Gastrocnemius medialis (tissue), 4 donors: ENCODE results near the gene FEZ2. TPM values are rescaled to one million over a fixed set of nuclear protein-coding genes. Genes with fewer than 3 reads are reported as not detected.

Experiments used
- ATAC-seq, 2 donors: fragments of 150-250 bp; one replicate each; pipeline ENCODE4 v1.9.1; 2016
- DNase-seq, 2 donors: peaks; one replicate each; pipeline ENCODE4 v3.0.0-alpha.2; 2019
- H3K27ac ChIP-seq, 4 donors: fragments of 200-600 bp; sonication (generic); 1 replicate in 1 of 4; 2 replicates in 3 of 4; pipeline ENCODE4 v1.5.1; 2016 to 2018; ENCODE audit warnings: mild to moderate bottlenecking in 2 of 4, moderate library complexity in 1 of 4
- H3K27me3 ChIP-seq, 3 donors: fragments of 200-600 bp; sonication (generic) in 2 of 3; 1 replicate in 1 of 3; 2 replicates in 2 of 3; pipeline versions ENCODE4 v1.5.1 to v1.6.0; 2016 to 2019; ENCODE audit warnings: mild to moderate bottlenecking in 1 of 3, moderate library complexity in 1 of 3
- H3K36me3 ChIP-seq, 2 donors: fragments of 200-600 bp; sonication (generic) in 1 of 2; one replicate each; pipeline ENCODE4 v1.5.1; 2017 to 2018
- H3K4me1 ChIP-seq, 2 donors: fragments of 200-600 bp; sonication (generic) in 1 of 2; one replicate each; pipeline ENCODE4 v1.5.1; 2016 to 2017; ENCODE audit warnings: mild to moderate bottlenecking in 2 of 2
- H3K4me3 ChIP-seq, 4 donors: fragments of 200-600 bp; sonication (generic) in 3 of 4; 1 replicate in 1 of 4; 2 replicates in 3 of 4; pipeline ENCODE4 v1.5.1; 2016 to 2019; ENCODE audit warnings: mild to moderate bottlenecking in 2 of 4
- H3K9me3 ChIP-seq, 3 donors: fragments of 200-600 bp; sonication (generic) in 2 of 3; 1 replicate in 1 of 3; 2 replicates in 2 of 3; pipeline ENCODE4 v1.5.1; 2016 to 2019
- POLR2A ChIP-seq, 2 donors: fragments of 450-650 bp; IDR thresholded peaks; one replicate each; pipeline ENCODE4 v1.6.1; 2017; ENCODE audit warnings: antibody characterized with exemption in 2 of 2, mild to moderate bottlenecking in 2 of 2, moderate library complexity in 2 of 2
- in situ Hi-C, 4 donors: fragments of 200-750 bp; cut with MboI; loops; one replicate each; pipeline versions ENCODE4 v1.15.0 to v1.8.0; 2017; ENCODE audit warnings: low sequenced_read_pairs in 4 of 4
- intact Hi-C: fragments of 100-400 bp; cut with DNase I; formaldehyde crosslinking; loops from one replicate; pipeline ENCODE4 v1.15.1; 2023; ENCODE audit warnings: low total_unique reads
- total RNA-seq, 4 donors: library from RNA; depleted of rRNA; stranded (reverse); fragments of >200 nt; gene quantifications; one replicate each; pipeline versions ENCODE4 v1.1.0 to v1.2.3, GENCODE V29; 2016
- TF ChIP-seq, protein P1 (sequence below), 5 experiments: fragments of 450-650 bp in 3 of 5; fragments of 200-600 bp in 2 of 5; sonication (generic) in 2 of 5; IDR thresholded peaks in 4 of 5; conservative IDR thresholded peaks in 1 of 5; 1 replicate in 4 of 5; 2 replicates in 1 of 5; pipeline ENCODE4 v1.5.1; 2016 to 2019; ENCODE audit warnings: antibody characterized with exemption in 5 of 5, mild to moderate bottlenecking in 3 of 5, moderate library complexity in 3 of 5

Gene FEZ2, protein sequence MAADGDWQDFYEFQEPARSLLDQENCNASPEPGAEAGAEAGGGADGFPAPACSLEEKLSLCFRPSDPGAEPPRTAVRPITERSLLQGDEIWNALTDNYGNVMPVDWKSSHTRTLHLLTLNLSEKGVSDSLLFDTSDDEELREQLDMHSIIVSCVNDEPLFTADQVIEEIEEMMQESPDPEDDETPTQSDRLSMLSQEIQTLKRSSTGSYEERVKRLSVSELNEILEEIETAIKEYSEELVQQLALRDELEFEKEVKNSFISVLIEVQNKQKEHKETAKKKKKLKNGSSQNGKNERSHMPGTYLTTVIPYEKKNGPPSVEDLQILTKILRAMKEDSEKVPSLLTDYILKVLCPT
- 100 to 1,000 TPM in 3 of 4 donors, 10 to 100 TPM in 1; 65.1 to 126 (median 110) TPM for total RNA-seq

DNA sequence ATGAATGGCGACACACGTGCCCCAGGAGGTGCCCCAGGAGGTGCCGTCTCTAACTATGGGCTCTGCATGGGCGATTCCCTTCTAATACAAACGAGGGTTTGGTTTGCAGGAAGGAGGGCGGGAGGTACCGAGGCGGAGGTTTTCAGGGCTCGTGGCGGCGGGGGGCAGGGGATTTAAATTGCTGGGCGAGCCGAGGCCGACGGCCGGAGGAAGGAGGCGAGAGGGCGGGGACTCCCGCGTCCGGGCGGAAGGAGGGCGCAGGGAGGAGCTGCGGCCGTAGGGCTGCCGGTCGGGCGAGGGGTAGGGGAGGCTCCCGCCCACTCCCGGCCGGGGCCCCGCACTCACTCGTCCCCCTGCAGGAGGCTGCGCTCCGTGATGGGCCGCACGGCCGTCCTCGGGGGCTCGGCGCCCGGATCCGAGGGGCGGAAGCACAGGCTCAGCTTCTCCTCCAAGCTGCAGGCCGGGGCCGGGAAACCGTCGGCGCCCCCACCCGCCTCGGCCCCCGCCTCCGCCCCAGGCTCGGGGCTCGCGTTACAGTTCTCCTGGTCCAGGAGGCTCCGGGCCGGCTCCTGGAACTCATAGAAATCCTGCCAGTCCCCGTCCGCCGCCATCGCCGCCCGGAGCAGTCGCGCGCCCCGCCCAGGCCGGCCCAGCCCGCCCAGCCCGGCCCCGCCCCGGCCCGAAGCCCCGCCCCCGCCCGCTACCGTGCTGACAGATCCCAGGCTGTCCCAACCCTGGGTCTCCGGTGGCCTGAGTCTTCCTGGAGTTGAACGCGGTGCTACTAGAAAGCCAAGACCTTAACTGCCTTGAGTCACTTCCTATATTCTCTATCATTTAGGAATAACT, at the start of gene FEZ2:
Gene FEZ2, minus strand, starts transcription at position 637 of the 846 bp plus-strand sequence. Its CDS starts 26 bp downstream, at position 611.
- TF ChIP-seq POLR2A (IDR thresholded peaks at IDR 0.05): peak in 1 of 2 donors; percentile 37
- TF ChIP-seq, protein P1, sequence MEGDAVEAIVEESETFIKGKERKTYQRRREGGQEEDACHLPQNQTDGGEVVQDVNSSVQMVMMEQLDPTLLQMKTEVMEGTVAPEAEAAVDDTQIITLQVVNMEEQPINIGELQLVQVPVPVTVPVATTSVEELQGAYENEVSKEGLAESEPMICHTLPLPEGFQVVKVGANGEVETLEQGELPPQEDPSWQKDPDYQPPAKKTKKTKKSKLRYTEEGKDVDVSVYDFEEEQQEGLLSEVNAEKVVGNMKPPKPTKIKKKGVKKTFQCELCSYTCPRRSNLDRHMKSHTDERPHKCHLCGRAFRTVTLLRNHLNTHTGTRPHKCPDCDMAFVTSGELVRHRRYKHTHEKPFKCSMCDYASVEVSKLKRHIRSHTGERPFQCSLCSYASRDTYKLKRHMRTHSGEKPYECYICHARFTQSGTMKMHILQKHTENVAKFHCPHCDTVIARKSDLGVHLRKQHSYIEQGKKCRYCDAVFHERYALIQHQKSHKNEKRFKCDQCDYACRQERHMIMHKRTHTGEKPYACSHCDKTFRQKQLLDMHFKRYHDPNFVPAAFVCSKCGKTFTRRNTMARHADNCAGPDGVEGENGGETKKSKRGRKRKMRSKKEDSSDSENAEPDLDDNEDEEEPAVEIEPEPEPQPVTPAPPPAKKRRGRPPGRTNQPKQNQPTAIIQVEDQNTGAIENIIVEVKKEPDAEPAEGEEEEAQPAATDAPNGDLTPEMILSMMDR (IDR thresholded peaks at IDR 0.05 in 4 of 5, conservative IDR thresholded peaks at IDR 0.05 in 1 of 5): no peak
- intact Hi-C loops: loop anchor here (2.0 kb wide), 2 partner anchors 53 to 243 kb away; partner anchors contain the start of gene CRIM1
- Histone ChIP-seq H3K27ac (peak within 1 kb of the TSS; percentile 92 to 97 (median 94)), H3K9me3 (no peaks in the 10 kb centered on the region), H3K36me3 (no peaks in the 10 kb centered on the region), H3K4me3 (peak within 1 kb of the TSS; percentile 78 to 93 (median 85)), H3K27me3 (no peaks in the 10 kb centered on the region), H3K4me1 (peaks cover 31 to 42% of the 10 kb centered on the region in 2 donors)
- ATAC-seq (peak; percentile 89 to 91), DNase-seq (peak; percentile 64 to 82)
- in situ Hi-C loops: loop anchor here in 1 of 4 donors (10.0 kb wide), 1 partner anchor 57 kb away; no protein-coding TSS in a partner anchor

DNA sequence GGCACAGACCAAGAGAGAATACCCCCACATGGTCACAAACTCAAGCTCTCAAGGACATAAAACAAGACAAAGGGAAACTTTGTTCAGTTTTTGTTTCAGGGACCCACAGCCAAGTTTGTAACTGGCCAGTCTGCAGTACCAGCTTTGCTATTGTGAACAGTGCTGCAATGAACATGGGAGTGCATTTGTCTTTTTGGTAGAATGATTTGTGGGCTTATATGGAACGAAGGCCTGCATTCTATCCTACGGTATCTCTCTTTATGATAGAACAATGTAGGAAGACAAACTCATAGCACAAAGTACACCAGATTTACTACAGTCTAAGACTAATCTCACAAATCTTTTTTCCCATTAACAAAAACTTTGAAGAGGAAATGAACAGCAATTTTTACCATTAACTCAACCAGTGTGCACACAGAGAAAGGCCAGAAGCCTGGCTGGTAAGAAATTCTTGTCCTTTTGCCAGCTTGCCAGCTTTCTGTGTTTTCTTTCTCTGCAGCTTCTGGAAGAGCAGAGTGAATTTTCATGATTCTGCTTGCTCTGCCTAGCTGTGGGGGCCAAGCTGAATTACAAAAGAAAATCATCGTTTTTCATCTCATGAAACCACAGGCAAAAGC, 37.1 kb upstream of the FEZ2 start:
- H3K36me3 ChIP-seq: no peaks in the 10 kb centered on the region
- intact Hi-C loops: no loop called here
- H3K4me3 ChIP-seq: no peak overlapping the region
- no peak for DNase-seq
- H3K9me3 ChIP-seq: no peaks in the 10 kb centered on the region
- ATAC-seq: no peak
- no peaks in the 10 kb centered on the region for H3K27me3 ChIP-seq
- in situ Hi-C loops: no loop called here
- H3K27ac ChIP-seq: no peak overlapping the region
- TF ChIP-seq, protein P1 (IDR thresholded peaks at IDR 0.05 in 4 of 5, conservative IDR thresholded peaks at IDR 0.05 in 1 of 5): no peak
- no peak for TF ChIP-seq POLR2A (IDR thresholded peaks at IDR 0.05)
- H3K4me1 ChIP-seq: no peaks in the 10 kb centered on the region

DNA sequence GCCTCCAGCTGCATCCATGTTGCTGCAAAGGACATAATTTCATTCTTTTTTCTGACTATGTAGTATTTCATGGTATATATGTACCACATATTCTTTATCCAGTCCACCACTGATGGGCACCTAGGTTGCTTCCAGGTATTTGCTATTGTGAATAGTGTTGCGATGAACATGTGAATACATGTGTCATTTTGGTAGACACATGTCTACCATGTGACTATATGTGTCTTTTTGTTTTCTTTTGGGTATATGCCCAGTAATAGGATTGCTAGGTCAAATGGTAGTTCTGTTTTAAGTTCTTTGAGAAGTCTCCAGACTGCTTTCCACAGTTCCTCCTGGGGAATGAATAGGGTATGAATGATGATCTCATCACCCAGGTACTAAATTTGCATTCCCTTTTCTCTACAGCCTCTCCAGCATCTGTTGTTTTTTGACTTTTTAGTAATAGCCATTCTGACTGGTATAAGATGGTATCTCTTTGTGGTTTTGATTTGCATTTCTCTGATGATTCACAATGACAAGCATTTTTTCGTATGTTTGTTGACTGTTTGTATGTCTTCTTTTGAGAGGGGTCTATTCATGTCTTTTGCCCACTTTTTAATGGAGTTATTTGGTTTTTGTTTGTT, 35.6 kb upstream of the FEZ2 start:
- TF ChIP-seq, protein P1 (IDR thresholded peaks at IDR 0.05 in 4 of 5, conservative IDR thresholded peaks at IDR 0.05 in 1 of 5): no peak
- TF ChIP-seq POLR2A (IDR thresholded peaks at IDR 0.05): no peak
- H3K27ac ChIP-seq: no peak overlapping the region
- H3K27me3 ChIP-seq: no peaks in the 10 kb centered on the region
- H3K36me3 ChIP-seq: no peaks in the 10 kb centered on the region
- ATAC-seq (no peak), DNase-seq (no peak)
- no peaks in the 10 kb centered on the region for H3K9me3 ChIP-seq
- no peaks in the 10 kb centered on the region for H3K4me1 ChIP-seq
- in situ Hi-C loops: no loop called here
- no peak overlapping the region for H3K4me3 ChIP-seq
- intact Hi-C loops: no loop called here

DNA sequence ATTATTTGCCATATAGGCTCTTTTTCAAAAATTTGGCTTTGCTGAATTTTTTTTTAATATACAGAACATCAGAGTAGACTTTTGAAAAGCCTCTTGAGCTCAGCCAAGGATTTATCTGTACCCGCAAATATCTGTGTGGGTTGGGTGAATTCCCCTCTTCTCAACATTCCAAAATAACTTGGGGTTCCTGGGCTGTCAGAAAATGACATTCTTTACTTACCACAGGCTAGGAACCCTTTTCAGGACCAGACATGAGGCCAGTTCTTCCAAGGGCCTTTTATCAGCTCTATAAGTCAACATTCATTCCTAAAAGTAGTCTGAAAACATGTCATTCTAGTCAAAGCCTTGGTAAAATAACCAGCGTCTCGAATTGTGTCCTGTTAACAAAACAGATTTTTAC, 28.8 kb upstream of the FEZ2 start:
- H3K36me3 ChIP-seq: no peaks in the 10 kb centered on the region
- H3K9me3 ChIP-seq: no peaks in the 10 kb centered on the region
- no peaks in the 10 kb centered on the region for H3K4me1 ChIP-seq
- in situ Hi-C loops: no loop called here
- intact Hi-C loops: no loop called here
- DNase-seq: no peak
- ATAC-seq: no peak
- no peaks in the 10 kb centered on the region for H3K27me3 ChIP-seq
- TF ChIP-seq, protein P1 (IDR thresholded peaks at IDR 0.05 in 4 of 5, conservative IDR thresholded peaks at IDR 0.05 in 1 of 5): no peak
- TF ChIP-seq POLR2A (IDR thresholded peaks at IDR 0.05): no peak
- no peak overlapping the region for H3K4me3 ChIP-seq
- H3K27ac ChIP-seq: no peak overlapping the region
